Islet precursor cell (in vitro differentiated cells): ENCODE measurements around the gene ZNF714.

Experiments used
- DNase-seq: peaks from one replicate; pipeline ENCODE4 v3.0.0-alpha.2; 2018

ZNF714 gene

DNA sequence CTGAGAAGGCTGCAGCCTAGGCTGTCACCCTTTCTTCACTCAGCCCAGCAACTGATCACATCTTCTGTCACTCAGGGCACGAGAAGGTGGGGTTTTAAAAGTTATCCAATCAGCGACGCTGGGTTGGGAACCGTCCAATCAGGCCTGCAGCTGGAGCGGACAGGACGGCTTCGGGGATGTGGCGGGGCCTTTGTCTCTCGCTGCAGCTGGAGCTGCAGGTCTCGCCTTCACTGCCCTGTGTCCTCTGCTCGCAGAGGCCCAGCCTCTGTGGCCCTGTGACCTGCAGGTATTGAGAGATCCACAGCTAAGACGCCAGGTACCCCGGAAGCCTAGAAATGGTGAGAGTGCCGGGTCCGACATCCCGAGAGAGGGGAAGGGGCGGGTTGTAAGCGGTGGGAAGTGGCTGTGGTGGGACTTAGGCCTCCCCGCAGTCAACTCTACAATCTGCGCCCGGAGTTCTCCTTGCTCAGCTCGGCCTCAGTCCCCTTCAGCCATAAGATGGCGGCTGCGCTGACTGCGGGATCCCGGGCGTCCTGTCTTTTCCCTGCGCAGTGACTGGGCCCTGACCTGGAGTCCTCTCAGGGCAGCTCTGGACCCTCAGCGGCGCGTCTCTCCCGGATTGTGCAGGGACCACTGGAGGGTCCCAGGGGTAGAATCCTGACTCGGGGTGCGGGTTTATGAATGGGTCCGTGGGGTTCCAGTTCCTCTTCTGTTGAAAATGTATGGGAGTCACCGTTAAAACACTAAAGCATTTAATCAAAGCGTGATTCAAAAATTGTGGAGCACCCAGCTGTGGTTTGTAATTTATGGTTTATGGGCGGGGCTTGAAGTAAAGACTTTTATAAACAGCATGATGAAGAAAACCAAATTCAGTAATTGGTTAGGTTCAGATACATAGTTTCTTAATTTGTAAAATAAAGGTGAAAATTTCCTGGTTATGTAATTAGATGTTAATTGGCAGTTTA lies at the start of gene ZNF714:
Gene ZNF714 (plus strand): TSS at position 193 of the 965 bp plus-strand sequence. CDS start 16,066 bp downstream, outside the sequence.
- DNase-seq: peak; percentile 99

DNA sequence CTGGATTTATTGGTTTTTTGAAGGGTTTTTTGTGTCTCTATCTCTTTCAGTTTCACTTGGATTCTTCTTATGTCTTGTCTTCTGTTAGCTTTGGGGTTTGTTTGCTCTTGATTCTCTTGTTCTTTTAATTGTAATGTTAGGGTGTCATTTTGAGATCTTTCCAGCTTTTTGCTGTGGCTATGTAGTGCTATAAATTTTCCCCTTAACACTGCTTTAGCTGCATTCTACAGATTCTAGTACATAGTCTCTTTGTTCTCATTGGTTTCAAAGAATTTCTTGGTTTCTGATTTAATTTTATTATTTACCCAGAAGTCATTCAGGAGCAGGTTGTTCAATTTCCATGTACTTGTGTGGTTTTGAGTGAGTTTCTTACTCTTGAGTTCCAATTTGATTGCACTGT lies 37.0 kb upstream of the ZNF714 start:
- DNase-seq: no peak

DNA sequence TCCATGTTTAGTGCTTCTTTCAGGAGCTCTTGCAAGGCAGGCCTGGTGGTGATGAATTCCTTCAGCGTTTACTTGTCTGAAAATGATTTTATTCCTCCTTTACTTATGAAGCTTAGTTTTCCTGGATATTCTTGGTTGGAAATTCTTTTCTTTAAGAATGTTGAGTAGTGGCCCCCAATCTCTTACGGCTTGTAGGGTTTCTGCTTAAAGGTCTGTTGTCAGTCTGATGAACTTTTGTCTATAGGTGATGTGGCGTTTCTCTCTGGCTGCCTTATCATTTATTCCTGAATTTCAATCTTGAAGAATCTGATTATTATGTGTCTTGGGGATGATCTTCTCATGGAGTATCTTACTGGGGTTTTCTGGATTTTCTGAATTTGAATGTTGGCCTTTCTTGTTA lies 35.5 kb upstream of the ZNF714 start:
- no peak for DNase-seq

DNA sequence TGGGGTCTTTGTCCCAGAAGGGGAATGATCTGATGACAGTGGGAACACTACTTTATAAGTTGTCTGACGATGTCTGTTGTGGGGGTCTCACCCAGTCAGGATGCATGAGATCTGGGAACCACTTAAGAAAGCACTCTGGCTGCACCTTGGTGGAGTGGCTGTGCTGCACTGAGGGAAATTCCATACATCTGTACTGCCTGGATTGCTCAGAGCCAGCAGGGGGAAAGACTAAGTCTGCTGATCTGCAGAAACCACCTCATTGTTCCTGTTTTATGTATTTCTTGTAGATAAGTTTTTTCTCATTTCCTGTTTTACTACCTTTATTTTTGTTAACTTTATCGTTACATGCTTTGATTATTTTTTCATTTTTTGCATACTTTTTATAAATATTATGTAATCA lies 34.3 kb upstream of the ZNF714 start:
- no peak for DNase-seq

DNA sequence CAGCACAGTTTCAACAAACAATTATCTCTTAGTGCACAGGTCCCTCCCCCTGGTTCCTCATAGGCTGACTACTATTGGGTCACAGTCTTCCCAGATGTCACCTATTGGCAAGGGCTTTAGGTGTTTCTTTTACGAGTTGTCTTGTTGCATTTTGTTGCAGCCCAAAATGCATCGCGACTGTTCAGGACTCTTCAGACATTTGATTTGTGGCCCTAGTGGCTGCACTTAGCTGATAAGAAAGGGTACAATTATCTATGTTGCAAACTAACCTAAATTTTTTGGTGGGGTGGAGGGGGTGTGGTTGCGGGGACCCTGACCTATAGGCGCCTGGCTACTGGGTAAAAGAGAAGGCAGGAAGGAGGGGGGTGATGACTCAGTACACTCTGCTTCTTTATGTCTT lies 29.1 kb upstream of the ZNF714 start:
- DNase-seq: no peak

DNA sequence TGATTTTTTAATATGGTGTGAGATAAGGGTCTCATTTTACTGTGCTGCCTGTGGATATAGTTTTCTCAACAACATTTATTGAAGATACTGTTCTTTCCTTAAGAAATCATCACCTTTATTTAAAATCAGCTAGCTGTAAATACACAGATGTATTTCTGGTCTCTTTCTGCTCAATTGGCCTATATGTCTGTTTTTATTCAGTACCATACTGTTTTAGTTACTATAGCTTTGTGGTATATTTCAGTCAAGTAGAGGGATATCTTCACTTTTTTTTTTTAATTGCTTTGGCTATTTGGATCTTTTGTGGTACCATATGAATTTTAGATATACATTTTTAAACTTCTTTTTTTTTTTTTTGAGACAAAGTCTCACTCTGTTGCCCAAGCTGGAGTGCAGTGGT lies 16.7 kb upstream of the ZNF714 start:
- no peak for DNase-seq

DNA sequence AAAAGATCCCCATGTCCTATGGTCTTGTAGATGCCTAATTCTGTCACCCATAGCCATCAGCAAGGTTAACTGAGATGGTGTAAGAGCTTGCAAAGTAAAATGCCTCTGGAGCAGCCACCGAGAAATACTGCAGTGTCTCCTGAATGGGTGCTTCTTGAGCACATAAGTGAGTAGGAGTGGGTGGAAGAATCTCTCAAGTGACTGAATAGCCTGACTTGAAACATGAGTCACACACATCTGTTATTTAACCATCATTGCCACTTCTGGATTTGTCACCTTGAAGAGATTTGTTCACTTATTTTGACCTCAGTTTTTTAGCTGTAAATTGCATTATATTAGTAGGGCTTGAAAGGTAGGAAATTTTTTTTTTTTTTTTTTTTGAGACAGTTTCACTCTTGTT lies 2.3 kb downstream of the ZNF714 start:
- DNase-seq: peak; percentile 59

DNA sequence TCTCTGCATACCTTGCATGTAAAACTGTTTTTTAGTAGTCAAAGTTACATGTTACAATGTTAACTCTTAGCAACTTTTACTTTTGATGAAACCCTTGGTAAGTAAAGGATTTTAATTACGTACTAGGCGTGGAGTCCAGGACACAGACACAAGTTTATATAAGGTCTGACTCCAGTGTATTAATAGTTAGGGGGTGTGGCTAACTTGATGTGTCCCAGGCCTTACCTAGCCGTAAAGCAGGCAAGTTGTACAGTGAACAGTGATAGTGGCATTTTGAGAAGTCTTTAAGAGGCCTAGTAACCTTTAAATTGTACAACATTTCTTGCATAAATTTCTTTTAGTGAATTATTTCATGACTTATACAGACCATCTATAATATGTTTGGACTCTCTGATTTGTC lies 5.9 kb downstream of the ZNF714 start:
- no peak for DNase-seq

DNA sequence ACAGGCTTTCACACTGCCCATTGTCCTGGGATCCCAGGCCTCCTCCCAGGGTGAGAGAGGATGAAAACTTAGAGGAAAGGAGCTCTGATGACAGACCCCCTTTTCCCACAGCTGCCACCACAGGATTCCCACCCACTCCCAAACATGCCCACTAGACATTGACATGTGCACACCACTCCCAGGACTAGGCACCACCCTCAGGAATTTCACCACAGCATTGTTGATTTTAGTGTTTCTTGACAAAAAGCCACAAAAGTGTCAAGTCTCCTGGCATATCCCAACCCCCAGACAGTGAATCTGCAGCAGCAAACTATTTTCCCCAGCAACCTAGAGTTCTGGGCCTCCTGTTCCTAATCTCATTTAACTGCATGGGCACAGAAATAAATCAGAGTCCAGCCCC lies 10.1 kb downstream of the ZNF714 start:
- DNase-seq: peak; percentile 53

DNA sequence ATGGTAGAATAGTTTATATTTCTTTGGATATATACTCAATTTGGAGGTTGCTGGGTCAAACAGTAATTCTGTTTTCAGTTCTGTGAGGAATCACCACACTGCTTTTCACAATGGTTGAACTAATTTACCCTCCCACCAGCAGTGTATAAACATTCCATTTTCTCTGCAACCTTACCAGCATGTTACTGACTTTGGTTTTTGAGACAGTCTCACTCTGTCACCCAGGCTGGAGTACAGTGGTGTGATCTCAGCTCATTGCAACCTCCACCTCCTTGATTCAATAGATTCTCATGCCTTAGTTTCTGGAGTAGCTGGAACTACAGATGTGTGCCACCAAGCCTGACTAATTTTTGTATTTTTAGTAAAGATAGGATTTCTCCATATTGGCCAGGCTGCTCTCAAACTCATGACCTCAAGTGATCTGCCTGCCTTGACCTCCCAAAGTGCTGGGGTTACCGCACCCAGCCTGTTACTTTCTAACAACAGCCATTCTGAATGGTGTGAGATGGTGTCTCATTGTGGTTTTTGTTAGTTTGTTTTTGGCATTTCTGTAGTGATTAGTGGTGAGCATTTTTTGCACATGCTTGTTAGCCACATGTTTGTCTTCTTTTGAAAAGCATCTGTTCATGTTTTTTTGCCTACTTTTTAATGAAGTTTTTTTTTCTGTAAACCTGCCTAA lies 12.5 kb downstream of the ZNF714 start:
- no peak for DNase-seq

DNA sequence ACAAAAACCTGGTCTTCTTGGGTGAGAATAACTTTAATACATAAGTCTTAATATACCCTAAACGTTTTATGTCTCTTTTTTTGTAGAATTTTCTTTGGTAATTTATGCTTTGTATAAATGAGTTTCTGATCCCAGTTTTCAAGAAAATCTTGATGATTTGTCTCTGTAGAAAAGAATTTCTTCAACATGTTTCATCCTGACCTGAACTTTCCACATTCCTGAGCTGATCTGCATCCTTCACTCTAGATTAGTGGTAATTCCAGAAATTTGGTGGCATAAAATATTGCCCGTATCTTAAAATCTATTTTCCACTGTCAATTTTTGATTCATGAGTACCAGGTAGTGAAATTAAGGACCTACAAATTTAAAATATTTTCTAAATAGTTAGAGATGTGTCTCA lies 16.3 kb downstream of the ZNF714 start:
- DNase-seq: no peak

DNA sequence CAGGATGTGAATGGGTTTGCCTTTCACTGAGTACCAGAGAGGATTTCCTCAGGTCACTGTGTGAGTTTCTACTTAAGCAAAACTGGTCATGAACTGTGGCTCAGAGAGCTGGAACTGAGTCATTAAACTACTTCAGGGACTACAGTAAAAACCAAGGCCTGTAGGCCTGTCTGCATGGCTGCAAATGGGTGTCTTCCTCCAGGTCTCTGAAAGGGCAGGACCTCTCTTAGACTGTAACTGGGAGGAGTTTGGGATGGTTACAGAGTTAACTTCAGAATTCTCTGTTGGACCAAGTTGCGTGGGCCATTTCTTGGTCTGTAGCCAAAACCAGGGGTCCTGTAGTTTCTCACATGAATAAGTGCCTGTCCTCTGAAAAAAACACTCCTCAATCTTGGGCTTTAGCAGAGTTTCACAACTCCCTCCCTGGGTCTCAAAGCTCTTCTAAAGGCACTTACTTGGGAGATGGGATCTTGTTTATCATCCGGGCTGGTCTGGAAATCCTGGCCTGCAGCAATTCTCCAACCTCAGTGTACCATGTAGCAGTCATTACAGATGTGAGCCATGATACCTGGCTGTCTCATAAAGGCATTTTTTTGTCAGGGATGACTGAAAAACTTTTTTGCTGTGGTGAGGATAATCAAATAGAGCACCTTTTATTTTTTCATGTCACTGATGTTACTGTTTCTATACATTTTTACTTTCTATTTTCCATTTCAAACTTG lies 19.7 kb downstream of the ZNF714 start:
- peak; percentile 72 for DNase-seq

DNA sequence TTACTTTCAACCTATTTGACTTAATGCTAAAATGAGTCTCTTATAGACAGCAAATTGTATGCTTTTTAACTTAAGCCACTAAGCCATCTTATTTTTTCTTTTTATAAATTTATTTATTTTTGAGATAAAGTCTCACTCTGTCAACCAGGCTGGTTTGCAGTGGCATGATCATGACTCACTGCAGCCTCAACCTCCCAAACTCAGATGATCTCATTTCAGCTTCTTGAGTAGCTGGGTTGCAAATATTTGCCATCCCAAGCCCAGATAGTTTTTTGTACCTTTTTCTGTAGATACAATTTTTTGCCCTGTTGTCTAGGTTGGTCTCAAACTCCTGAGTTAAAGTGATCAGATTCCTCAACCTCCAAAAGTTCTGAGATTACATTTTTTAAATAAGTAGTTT lies 27.1 kb downstream of the ZNF714 start:
- DNase-seq: no peak

DNA sequence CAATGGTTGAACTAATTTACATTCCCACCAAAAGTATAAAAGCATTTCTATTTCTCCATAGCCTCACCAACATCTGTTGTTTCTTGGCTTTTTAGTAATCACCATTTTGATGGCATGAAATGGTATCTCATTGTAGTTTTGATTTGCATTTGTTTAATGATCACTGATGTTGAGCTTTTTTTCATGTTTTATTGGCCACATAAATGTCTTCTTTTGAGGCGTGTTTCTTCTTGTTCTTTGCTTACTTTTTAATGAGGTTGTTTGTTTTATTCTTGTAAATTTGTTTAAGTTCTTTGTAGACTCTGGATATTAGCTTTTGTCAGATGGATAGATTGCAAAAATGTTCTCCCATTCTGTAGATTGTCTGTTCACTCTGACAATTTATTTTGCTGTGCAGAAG lies 28.2 kb downstream of the ZNF714 start:
- no peak for DNase-seq

DNA sequence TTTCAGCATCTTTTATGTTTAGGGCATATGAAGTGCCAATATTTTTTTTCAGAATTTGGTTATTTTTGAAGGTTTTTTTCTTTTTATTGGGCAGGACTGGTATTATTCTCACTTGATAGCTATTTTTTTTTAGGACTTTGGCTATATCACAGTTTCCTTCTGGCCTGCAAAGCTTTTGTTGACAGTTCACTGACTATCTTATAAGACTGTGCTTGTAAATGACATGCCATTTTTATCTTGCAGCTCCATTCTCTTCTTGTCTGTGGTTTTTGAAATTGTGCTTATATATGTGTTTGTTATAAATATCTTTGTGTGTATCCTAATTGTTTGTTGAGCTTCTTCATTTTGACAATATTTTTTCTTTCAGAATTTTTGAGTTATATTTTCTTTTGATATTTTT lies 33.4 kb downstream of the ZNF714 start:
- DNase-seq: no peak

DNA sequence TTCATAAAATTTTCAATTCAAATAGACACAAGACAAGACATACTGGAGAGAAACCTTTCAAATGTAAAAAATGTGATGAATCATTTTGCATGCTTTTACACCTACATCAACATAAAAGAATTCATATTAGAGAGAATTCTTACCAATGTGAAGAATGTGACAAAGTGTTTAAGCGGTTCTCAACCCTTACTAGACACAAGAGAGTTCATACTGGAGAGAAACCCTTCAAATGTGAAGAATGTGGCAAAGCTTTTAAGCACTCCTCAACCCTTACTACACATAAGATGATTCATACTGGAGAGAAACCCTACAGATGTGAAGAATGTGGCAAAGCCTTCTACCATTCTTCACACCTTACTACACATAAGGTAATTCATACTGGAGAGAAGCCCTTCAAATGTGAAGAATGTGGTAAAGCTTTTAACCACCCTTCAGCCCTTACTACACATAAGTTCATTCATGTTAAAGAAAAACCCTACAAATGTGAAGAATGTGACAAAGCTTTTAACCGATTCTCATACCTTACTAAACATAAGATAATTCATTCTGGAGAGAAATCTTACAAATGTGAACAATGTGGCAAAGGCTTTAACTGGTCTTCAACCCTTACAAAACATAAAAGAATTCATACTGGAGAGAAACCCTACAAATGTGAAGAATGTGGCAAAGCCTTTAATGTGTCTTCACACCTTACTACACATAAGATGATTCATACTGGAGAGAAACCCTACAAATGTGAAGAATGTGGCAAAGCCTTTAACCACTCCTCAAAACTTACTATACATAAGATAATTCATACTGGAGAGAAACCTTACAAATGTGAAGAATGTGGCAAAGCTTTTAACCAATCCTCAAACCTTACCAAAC lies 35.3 kb downstream of the ZNF714 start:
- no peak for DNase-seq

DNA sequence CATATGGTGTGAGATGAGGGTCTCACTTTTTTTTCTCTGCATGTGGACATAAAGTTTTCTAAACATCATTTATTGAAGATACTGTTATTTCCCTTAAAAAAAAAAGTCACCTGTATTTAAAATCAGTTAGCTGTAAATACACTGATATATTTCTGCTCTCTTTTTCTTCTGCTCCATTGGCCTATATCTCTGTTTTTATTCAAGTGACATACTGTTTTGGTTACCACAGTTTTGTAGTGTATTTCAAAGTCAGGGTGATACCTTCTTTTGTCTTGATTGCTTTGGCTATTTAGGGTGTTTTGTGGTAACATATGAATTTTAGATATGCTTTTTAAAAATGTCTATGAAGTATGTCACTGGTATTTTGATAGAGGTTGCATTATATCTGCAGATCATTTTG lies 44.1 kb downstream of the ZNF714 start:
- DNase-seq: no peak

DNA sequence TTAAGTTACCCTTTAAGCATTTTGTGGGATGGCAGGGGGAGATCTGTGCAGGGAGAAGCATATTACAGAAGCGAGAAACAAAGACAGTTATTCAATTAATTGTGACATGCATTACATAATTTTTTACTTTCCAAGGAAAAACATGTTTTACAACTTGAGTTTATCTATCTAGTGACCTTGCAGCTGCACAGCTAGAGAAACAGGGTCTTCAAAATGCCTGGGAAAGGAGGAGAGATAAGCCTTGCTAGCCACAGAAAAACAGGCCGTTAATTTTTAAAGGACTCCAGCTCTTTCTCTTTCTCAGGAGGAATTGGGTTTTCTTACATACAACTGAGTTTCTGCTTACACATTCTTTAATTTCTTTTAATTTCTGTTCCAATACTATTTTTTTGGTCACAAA lies 45.0 kb downstream of the ZNF714 start:
- DNase-seq: no peak

DNA sequence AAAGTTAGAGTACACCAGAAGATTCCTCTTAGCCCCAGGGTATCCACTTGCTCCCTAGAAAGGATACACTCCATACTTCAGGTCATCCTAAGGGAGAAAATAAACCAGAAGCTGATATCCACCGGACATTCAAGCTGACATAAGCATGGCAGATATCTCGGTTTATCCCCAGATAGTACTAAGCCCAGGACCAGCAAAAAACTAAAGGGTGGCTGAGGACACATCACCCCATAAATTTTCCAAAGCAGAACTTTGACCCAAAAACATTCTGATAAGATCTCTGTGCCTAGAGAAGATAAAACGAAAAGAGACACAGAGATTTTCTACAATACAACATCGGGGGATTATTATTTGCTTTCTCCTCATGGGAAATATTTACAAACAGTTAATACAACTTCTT lies 45.9 kb downstream of the ZNF714 start:
- no peak for DNase-seq

DNA sequence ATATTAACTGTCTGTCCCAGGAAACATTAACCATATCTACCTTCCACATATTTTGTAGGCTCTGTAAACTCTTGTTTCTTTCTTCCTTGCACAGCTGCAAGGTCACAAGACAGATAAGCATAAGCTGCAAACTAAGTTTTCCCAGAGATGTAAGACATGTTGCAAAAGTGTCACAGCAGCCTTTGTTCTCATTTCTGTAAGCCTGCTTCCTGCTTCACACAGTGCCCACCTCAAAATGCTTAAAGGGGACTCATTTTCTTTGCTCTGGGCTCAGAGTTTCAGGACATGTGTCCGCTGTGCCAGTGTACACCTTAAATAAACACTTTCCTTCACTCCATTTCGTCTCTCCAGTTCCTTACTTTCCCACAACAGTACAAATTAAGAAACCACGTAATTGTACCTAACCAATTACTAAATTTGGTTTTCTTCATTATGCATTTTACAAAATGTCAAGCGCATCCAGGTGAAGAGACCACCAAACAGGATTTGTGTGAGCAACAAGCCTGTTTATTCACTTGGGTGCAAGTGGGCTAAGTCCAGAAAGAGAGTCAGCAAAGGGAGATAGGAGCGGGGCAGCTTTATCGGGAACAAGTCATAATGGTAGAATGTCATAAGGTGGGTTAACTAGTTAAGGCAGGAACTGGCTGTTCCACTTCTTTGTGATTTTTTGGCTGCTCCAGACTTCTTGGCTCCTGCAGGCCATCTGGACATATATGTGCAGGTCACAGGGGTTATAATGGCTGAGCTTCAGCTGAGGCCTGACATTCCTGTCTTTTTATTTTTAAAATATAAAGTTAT lies 47.1 kb downstream of the ZNF714 start:
- DNase-seq: no peak

DNA sequence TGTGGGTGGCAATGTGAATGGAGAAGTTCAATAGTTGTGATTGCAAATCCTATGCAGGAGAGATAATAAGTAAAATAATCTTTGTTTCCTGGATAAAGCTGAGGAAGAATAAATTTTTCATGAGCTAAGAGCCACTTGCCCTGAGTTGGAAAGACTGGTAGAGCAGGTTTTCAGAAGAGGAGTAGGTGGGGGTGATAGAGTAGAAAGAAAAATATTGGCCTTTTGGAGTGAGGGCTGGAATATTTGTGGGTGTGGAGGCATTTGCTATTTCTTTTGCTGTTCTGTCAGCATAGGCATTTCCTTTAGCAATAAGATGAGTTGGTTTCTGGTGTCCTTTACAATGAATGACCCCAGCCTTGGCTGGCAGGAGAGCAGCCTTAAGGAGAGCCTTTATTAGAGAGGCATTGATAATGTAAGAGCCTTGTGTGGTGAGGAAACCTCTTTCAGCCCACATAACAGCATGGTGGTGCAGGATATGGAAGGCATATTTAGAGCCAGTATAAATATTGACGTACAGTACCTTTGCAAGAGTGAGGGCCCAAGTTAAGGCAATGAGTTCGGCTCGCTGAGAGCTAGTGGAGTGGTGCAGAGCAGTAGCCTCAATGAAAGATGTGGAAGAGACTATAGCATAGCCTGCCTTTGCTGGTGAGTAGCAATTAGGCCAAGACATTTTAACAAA lies 48.2 kb downstream of the ZNF714 start:
- DNase-seq: no peak
